GM12878 (cell line): Measurements from ENCODE around the gene ZNF839. TPM values are rescaled to one million over a fixed set of nuclear protein-coding genes. Genes with fewer than 3 reads are reported as not detected.
A peak's percentile ranks its signal among the peaks of the same experiment; 100 is the strongest.

Experiments used
- BCL11A ChIP-seq: IDR thresholded peaks from 2 replicates; pipeline ENCODE4 v1.6.1; 2011; ENCODE audit warnings: low read depth, low read length
- CBX5 ChIP-seq: sonication (generic); IDR thresholded peaks from 2 replicates; pipeline ENCODE4 v1.6.1; 2016; ENCODE audit warnings: low read depth, moderate library complexity, mild to moderate bottlenecking, inconsistent platforms
- CREM ChIP-seq: IDR thresholded peaks from 2 replicates; pipeline ENCODE4 v1.6.1; 2014; ENCODE audit warnings: antibody characterized with exemption, low read depth
- EED ChIP-seq: sonication (generic); IDR thresholded peaks from 2 replicates; pipeline ENCODE4 v1.6.1; 2016; ENCODE audit warnings: antibody characterized with exemption, low read depth
- EGR1 ChIP-seq, 2 experiments: IDR thresholded peaks; 1 replicate in 1 of 2; 2 replicates in 1 of 2; pipeline ENCODE4 v1.6.1; 2011 to 2012; ENCODE audit warnings: low read depth in 2 of 2, low read length in 2 of 2, borderline replicate concordance in 1 of 2, mild to moderate bottlenecking in 1 of 2, moderate library complexity in 1 of 2
- ELK1 ChIP-seq: IDR thresholded peaks from 2 replicates; pipeline ENCODE4 v1.6.1; 2012; ENCODE audit warnings: low read depth, low read length, improper control_type of control experiment
- ESRRA ChIP-seq: IDR thresholded peaks from 2 replicates; pipeline ENCODE4 v1.6.1; 2012; ENCODE audit warnings: mild to moderate bottlenecking, low read length, improper control_type of control experiment
- FOXM1 ChIP-seq: IDR thresholded peaks from 2 replicates; pipeline ENCODE4 v1.6.1; 2012; ENCODE audit warnings: low read depth, mild to moderate bottlenecking, inconsistent platforms, low read length, moderate library complexity
- GABPA ChIP-seq: IDR thresholded peaks from 2 replicates; pipeline ENCODE4 v1.6.1; 2014; ENCODE audit warnings: antibody characterized with exemption, low read depth, mild to moderate bottlenecking, inconsistent platforms
- HDGF ChIP-seq: fragments of 450-650 bp; IDR thresholded peaks from 2 replicates; pipeline ENCODE4 v1.6.1; 2016; ENCODE audit warnings: antibody characterized with exemption
- HSF1 ChIP-seq: fragments of 150-350 bp; IDR thresholded peaks from 2 replicates; pipeline ENCODE4 v1.6.1; 2014; ENCODE audit warnings: mild to moderate bottlenecking, low read depth, low read length
- NFYA ChIP-seq: IDR thresholded peaks from 2 replicates; pipeline ENCODE4 v1.6.1; 2011; ENCODE audit warnings: low read depth, mild to moderate bottlenecking, low read length, improper control_type of control experiment, borderline replicate concordance
- NFYB ChIP-seq: IDR thresholded peaks from 2 replicates; pipeline ENCODE4 v1.6.1; 2011; ENCODE audit warnings: low read depth, mild to moderate bottlenecking, low read length, improper control_type of control experiment, moderate library complexity; ENCODE audit not compliant: insufficient read depth
- PAX5 ChIP-seq: IDR thresholded peaks from 2 replicates; pipeline ENCODE4 v1.6.1; 2011; ENCODE audit warnings: low read depth, low read length, borderline replicate concordance
- PBX3 ChIP-seq: IDR thresholded peaks from 2 replicates; pipeline ENCODE4 v1.6.1; 2011; ENCODE audit warnings: mild to moderate bottlenecking, low read depth, low read length, moderate library complexity; ENCODE audit not compliant: insufficient replicate concordance
- RB1 ChIP-seq: fragments of 450-650 bp; formaldehyde crosslinking; IDR thresholded peaks from 2 replicates; pipeline ENCODE4 v1.6.1; 2017; ENCODE audit warnings: mild to moderate bottlenecking, borderline replicate concordance
- RFX5 ChIP-seq: IDR thresholded peaks from 2 replicates; pipeline ENCODE4 v1.6.1; 2011; ENCODE audit warnings: low read depth, low read length, improper control_type of control experiment
- RUNX3 ChIP-seq: IDR thresholded peaks from 2 replicates; pipeline ENCODE4 v1.6.1; 2012; ENCODE audit warnings: low read length, inconsistent platforms
- YY1 ChIP-seq: IDR thresholded peaks from 2 replicates; pipeline ENCODE4 v1.6.1; 2011; ENCODE audit warnings: low read depth, mild to moderate bottlenecking, low read length
- ZNF24 ChIP-seq: fragments of 450-650 bp; IDR thresholded peaks from 2 replicates; pipeline ENCODE4 v1.6.1; 2017; ENCODE audit warnings: antibody characterized with exemption, mild to moderate bottlenecking
- polyA plus RNA-seq, 11 experiments: library from polyadenylated mRNA; depleted of rRNA in 4 of 11; unstranded in 6 of 11; stranded (reverse) in 5 of 11; fragments of >200 nt; fragmentation: Nextera tagmentation in 4 of 11; fragmentation: Illumina TruSeq in 1 of 11; extraction: Ambion mirVana in 4 of 11; extraction: Trizol in 1 of 11; gene quantifications; 1 replicate in 1 of 11; 2 replicates in 10 of 11; pipeline versions ENCODE4 v1.2.1 to v1.2.3, GENCODE V29; 2011 to 2016; ENCODE audit warnings: inconsistent platforms in 2 of 11, missing spikeins in 2 of 11, low read depth in 1 of 11
- total RNA-seq, 4 experiments: library from RNA; depleted of rRNA in 3 of 4; stranded (reverse); fragments of >200 nt in 3 of 4; fragmentation: Illumina TruSeq in 1 of 4; extraction: Trizol in 1 of 4; gene quantifications; 2 replicates each; pipeline versions ENCODE4 v1.2.1 to v1.2.3, GENCODE V29; 2013 to 2021
- TF ChIP-seq, protein P1 (sequence below): IDR thresholded peaks from 2 replicates; pipeline ENCODE4 v1.6.1; 2011; ENCODE audit warnings: low read depth, mild to moderate bottlenecking, low read length, moderate library complexity, borderline replicate concordance; ENCODE audit errors: extremely low read depth
- TF ChIP-seq, protein P2 (sequence below): fragments of 450-650 bp; IDR thresholded peaks from 2 replicates; pipeline ENCODE4 v1.6.1; 2017; ENCODE audit warnings: antibody characterized with exemption, mild to moderate bottlenecking, moderate library complexity

ZNF839 gene
- total and polyA plus RNA-seq, 10 of the 15 experiments (the other 5 are each of a cell fraction or from before 2014, with no cell fraction given): 1.4 to 14.4 (median 8.6) TPM

DNA sequence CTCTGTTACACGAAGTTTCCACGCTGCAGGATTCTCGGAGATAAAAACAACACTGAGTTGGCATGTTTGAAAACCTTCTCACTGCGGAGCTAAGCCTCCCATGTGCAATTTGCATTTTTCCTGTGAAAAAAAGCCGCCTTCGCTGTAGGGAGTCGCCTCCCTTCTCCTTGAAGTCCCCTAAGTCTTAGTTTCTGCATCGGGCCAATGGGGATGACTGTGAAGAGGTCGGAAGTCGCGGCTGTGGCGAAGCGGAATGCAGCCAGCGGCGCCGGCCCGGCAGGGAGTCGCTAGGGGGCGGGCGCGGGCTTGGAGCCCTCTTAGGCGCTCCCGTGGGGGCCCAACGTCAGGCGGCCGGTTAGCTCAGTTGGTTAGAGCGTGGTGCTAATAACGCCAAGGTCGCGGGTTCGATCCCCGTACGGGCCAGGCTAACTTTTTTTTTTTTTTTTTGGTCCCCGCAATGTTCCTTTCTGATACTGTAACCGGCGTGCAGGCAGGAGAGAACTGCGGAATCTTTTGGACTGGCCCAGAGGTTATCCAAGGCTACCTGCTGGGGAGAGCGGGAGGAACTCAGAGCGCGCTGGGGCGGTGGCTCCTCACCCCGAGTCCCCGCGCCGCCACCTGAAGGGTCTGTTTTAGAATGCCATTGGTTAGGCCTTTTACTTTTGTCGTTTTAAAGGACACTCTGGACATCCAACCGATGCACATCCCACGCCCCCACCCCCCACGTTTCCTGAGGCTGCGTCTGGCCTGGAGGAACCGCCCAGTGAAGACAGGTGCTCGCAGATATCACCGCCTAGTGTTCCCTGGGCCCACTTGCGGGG, 2.6 kb upstream of the ZNF839 start (continued):
- no peak for TF ChIP-seq NFYA
- TF ChIP-seq BCL11A: no peak
- peak; percentile 99 for TF ChIP-seq ZNF24
- peak; percentile 61 for TF ChIP-seq RUNX3
- 0 out of 3 replicates have a peak, but pooled peaks of 1 of the 2 experiments have one; percentile 39 for TF ChIP-seq EGR1 (IDR thresholded peaks at IDR 0.05; ENCODE audit: borderline replicate concordance in 1 of 2, low read depth in 2 of 2, low read length in 2 of 2)
- TF ChIP-seq, protein P1, sequence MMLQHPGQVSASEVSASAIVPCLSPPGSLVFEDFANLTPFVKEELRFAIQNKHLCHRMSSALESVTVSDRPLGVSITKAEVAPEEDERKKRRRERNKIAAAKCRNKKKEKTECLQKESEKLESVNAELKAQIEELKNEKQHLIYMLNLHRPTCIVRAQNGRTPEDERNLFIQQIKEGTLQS: no peak
- peak; percentile 82 for TF ChIP-seq YY1
- TF ChIP-seq RB1: peak; percentile 77; the same call in 1 of the 2 replicates
- TF ChIP-seq, protein P2, sequence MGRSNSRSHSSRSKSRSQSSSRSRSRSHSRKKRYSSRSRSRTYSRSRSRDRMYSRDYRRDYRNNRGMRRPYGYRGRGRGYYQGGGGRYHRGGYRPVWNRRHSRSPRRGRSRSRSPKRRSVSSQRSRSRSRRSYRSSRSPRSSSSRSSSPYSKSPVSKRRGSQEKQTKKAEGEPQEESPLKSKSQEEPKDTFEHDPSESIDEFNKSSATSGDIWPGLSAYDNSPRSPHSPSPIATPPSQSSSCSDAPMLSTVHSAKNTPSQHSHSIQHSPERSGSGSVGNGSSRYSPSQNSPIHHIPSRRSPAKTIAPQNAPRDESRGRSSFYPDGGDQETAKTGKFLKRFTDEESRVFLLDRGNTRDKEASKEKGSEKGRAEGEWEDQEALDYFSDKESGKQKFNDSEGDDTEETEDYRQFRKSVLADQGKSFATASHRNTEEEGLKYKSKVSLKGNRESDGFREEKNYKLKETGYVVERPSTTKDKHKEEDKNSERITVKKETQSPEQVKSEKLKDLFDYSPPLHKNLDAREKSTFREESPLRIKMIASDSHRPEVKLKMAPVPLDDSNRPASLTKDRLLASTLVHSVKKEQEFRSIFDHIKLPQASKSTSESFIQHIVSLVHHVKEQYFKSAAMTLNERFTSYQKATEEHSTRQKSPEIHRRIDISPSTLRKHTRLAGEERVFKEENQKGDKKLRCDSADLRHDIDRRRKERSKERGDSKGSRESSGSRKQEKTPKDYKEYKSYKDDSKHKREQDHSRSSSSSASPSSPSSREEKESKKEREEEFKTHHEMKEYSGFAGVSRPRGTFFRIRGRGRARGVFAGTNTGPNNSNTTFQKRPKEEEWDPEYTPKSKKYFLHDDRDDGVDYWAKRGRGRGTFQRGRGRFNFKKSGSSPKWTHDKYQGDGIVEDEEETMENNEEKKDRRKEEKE: no peak
- TF ChIP-seq CBX5: peak; percentile 37; the same call in 1 of the 2 replicates
- TF ChIP-seq FOXM1: peak; percentile 32; the same call in 1 of the 2 replicates
- TF ChIP-seq ELK1: peak; percentile 74
- TF ChIP-seq GABPA: peak; percentile 48; the same call in 1 of the 2 replicates
- peak; percentile 85 for TF ChIP-seq CREM
- no peak for TF ChIP-seq HDGF
- TF ChIP-seq PAX5: no peak
- TF ChIP-seq NFYB: peak; percentile 75; the same call in 1 of the 2 replicates
- TF ChIP-seq RFX5: peak; percentile 44; the same call in 1 of the 2 replicates
- TF ChIP-seq PBX3: peak; percentile 75
- TF ChIP-seq EED: peak; percentile 37; the same call in 1 of the 2 replicates
- TF ChIP-seq HSF1: no peak
- peak; percentile 85 for TF ChIP-seq ESRRA
